ENCODE results near the gene NFIA. TPM values are rescaled to one million over a fixed set of nuclear protein-coding genes. Genes with fewer than 3 reads are reported as not detected.
A peak's percentile ranks its signal among the peaks of the same experiment; 100 is the strongest.

NFIA gene
- total RNA-seq, 4 donors from 2014 or later = 27.9 to 79.9 (median 36.7) TPM

DNA sequence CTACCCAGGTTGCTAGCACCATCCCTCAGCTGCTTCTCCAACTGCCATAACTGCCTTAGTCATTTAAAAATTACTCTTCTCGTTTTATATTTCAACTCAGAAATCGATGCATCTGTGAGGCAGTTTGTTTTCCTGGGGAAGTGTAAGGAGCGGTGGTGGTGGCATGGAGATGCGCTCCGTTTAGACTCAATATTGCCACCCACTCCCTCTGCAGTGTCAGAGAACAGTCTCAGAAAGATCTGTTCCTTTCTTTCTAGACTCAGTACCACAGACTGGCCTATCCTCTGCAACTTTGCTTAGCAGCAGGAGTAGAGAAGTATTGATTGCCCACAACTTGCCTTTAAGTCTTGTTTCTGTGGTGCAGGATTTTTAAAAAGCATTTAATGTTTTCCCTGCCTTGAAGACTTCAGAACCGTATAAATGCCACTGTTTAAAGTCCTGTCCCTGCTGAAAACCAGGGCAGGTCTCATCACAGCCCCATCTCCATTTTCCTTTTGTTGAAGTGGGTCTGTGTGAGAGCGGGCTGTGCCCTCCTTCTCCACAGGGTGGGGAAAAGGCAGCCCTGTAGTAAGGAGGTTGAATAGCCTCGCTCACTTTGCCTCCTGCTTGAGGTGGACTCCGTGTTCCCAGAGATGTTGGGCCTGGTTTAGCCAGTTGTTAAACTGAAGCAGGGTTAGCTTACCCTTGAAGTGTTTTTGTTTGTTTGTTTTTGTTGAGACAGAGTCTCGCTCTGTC lies 105.2 kb downstream of the NFIA start:
- H3K27me3 ChIP-seq = no peaks in the 10 kb centered on the region
- DNase-seq = no peak
- H3K27ac ChIP-seq = peak overlapping the region in 3 of 4 donors; percentile 36 to 65 (median 46)
- no peak for TF ChIP-seq POLR2A (IDR thresholded peaks at IDR 0.05)
- no peaks in the 10 kb centered on the region for H3K9me3 ChIP-seq
- intact Hi-C loops (cut with DNase I) = no loop called here
- peaks cover 22 to 80% (median 39%) of the 10 kb centered on the region in 3 donors for H3K4me1 ChIP-seq
- H3K36me3 ChIP-seq = no peaks in the 10 kb centered on the region
- 82% methylated on average over 7 to 8 of the region's 10 CpGs for WGBS, 2 donors
- H3K4me3 ChIP-seq = no peak overlapping the region

DNA sequence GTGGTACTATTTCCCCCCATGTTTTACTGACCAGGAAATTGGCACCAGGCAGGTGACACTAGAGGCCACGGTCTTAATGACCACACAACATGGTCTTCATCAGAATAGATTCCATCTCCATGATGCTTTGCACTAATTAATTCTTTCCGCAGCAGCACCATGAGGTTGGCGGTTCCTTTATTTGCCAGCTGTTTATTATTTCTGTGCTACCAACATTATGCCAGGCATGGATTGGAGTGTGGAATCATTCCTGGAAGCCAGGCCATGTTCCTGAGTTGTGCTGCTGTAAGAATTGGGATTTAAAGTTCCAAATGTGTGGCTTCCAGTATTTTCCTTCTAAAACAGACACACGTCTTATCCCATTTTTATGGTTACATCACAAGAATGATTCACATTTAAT lies 107.8 kb downstream of the NFIA start:
- no peak overlapping the region for H3K4me3 ChIP-seq
- peaks cover 4 to 66% (median 21%) of the 10 kb centered on the region in 3 donors for H3K4me1 ChIP-seq
- DNase-seq = no peak
- intact Hi-C loops (cut with DNase I) = no loop called here
- H3K27me3 ChIP-seq = no peaks in the 10 kb centered on the region
- no peaks in the 10 kb centered on the region for H3K9me3 ChIP-seq
- no peaks in the 10 kb centered on the region for H3K36me3 ChIP-seq
- no peak for TF ChIP-seq POLR2A (IDR thresholded peaks at IDR 0.05)
- WGBS, 2 donors = 82 to 83% methylated on average over 4 of the region's 4 CpGs
- H3K27ac ChIP-seq = peak overlapping the region in 1 of 4 donors; percentile 37

DNA sequence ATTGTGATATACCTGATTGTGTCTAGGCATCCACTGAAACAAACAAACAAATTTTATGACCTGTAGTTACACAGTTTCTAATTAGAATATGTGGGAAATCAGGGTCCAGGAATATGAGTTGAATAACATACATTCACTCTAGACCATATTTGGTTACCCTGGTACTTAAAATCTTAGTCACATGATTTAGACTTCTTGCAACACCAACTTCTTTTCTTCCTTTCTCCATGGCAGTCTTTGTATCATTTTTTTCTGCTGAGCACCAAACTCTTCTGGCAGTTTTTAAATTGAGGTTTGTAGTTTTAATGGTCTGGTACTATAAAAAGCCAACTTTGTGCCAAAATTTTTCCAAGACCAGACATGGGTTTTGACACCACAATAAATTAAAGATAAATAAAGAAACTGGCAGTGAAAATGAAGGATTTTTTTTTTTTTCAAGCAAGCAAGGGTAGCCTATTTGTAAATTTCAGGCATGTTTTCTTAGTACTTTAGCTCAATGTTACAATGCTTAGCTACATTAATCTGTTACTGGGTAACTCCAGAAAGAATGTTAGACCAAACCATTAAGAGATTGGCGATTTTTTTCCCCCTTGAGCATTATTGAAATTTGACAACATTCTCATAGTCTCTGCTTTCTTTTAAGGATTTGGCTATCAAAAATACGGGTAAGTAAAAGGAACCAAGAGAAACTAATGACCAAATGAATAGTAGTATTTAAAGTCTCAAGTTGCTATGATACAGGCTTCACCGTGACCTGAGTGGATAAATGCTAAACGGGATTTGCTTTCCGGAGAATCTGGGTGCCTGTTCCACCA lies 108.5 kb downstream of the NFIA start:
- H3K36me3 ChIP-seq = no peaks in the 10 kb centered on the region
- no peaks in the 10 kb centered on the region for H3K27me3 ChIP-seq
- WGBS, 2 donors = 66 to 72% methylated on average over 5 of the region's 5 CpGs
- TF ChIP-seq POLR2A (IDR thresholded peaks at IDR 0.05) = no peak
- TF ChIP-seq, protein P1, sequence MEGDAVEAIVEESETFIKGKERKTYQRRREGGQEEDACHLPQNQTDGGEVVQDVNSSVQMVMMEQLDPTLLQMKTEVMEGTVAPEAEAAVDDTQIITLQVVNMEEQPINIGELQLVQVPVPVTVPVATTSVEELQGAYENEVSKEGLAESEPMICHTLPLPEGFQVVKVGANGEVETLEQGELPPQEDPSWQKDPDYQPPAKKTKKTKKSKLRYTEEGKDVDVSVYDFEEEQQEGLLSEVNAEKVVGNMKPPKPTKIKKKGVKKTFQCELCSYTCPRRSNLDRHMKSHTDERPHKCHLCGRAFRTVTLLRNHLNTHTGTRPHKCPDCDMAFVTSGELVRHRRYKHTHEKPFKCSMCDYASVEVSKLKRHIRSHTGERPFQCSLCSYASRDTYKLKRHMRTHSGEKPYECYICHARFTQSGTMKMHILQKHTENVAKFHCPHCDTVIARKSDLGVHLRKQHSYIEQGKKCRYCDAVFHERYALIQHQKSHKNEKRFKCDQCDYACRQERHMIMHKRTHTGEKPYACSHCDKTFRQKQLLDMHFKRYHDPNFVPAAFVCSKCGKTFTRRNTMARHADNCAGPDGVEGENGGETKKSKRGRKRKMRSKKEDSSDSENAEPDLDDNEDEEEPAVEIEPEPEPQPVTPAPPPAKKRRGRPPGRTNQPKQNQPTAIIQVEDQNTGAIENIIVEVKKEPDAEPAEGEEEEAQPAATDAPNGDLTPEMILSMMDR (IDR thresholded peaks at IDR 0.05) = no peak
- intact Hi-C loops (cut with DNase I) = no loop called here
- H3K9me3 ChIP-seq = no peaks in the 10 kb centered on the region
- peak overlapping the region in 2 of 4 donors; percentile 35 to 37 for H3K27ac ChIP-seq
- H3K4me3 ChIP-seq = no peak overlapping the region
- peaks cover 0 to 61% (median 14%) of the 10 kb centered on the region in 3 donors for H3K4me1 ChIP-seq
- DNase-seq = no peak

DNA sequence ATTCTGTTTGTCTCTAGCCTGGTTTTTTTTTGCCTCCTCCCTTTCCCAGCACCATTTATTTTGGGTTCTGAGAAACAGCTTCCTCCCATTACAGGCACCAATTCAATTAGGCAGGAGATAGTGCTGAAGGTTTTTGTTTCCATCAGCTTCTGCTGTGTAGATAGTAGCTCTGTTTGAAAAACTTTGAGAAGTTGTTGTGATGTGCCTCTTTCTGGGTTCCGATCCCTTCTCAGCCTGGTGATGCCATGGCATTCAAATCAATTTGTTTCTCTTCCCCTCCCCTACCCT lies 109.0 kb downstream of the NFIA start:
- Histone ChIP-seq H3K4me3 (no peak overlapping the region), H3K4me1 (peaks cover 0 to 55% (median 8%) of the 10 kb centered on the region in 3 donors), H3K9me3 (no peaks in the 10 kb centered on the region), H3K27me3 (no peaks in the 10 kb centered on the region), H3K36me3 (no peaks in the 10 kb centered on the region), H3K27ac (peak overlapping the region in 2 of 4 donors; percentile 35 to 37)
- 95 to 100% methylated on average over 1 of the region's 1 CpG for WGBS, 2 donors
- DNase-seq = no peak
- no peak for TF ChIP-seq POLR2A (IDR thresholded peaks at IDR 0.05)
- intact Hi-C loops (cut with DNase I) = no loop called here

DNA sequence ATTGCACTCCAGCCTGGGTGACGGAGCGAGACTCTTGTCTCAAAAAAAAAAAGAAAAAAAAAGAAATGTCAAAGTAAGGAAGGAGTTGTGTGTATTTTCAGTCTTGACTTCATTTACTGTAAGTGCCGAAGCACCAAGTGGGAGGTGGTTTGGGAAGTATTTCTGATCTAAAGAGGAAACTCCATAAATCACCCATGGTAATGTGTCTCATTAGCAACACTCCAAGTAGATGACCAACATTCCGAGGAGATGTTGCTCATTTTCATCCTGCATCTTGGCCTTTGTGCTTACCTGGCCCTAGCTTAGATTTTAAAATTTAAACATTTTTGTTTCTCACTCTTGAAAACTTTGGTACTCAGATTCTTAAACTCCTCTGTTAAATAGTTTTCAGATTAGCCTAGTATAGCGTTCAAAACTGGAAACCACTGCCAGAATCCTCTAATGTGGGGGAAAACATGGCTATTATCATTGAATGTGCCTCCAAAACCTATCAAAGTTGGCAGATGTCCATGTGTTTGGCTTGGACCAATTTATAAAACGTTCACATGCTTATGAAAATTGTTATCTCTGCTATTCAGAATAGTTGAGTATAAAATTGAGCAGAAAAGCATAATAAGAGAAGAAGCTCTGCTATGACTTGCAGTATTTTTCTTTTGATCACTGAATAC lies 110.4 kb downstream of the NFIA start:
- H3K27ac ChIP-seq = peak overlapping the region in 1 of 4 donors; percentile 7
- intact Hi-C loops (cut with DNase I) = no loop called here

DNA sequence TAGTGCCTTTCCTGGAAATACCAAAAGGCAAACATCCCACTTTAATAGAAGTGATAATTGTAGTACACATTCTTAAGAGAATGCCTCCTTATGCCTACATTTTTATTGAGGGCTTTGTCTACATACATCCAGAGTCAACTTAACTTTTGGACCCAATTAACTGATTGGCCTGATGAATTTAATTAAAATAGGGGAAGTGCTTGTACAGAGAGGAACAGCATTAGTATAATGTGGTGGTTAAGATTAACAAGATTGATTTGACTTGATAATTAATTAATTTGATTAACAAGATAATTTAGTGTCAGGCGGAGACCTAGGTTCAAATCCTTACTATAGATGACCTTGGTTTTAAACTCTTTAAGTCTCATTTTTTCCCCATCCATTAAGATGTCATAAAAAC lies 111.4 kb downstream of the NFIA start:
- Histone ChIP-seq H3K4me1 (peaks cover 0 to 41% (median 0%) of the 10 kb centered on the region in 3 donors), H3K9me3 (no peaks in the 10 kb centered on the region), H3K36me3 (no peaks in the 10 kb centered on the region), H3K27ac (no peak overlapping the region), H3K4me3 (no peak overlapping the region), H3K27me3 (no peaks in the 10 kb centered on the region)
- WGBS, 2 donors = 71 to 95% methylated on average over 1 of the region's 1 CpG
- no peak for DNase-seq
- no peak for TF ChIP-seq POLR2A (IDR thresholded peaks at IDR 0.05)
- TF ChIP-seq, protein P1 (IDR thresholded peaks at IDR 0.05) = no peak
- intact Hi-C loops (cut with DNase I) = no loop called here

More for the DNA sequence above, 110.4 kb downstream of the NFIA start:
- H3K27me3 ChIP-seq = no peaks in the 10 kb centered on the region
- TF ChIP-seq, protein P1 (IDR thresholded peaks at IDR 0.05) = no peak
- no peak for TF ChIP-seq POLR2A (IDR thresholded peaks at IDR 0.05)
- H3K36me3 ChIP-seq = no peaks in the 10 kb centered on the region
- H3K4me3 ChIP-seq = no peak overlapping the region
- H3K9me3 ChIP-seq = no peaks in the 10 kb centered on the region
- DNase-seq = no peak
- H3K4me1 ChIP-seq = peaks cover 0 to 41% (median 0%) of the 10 kb centered on the region in 3 donors
- WGBS, 2 donors = 61 to 70% methylated on average over 6 of the region's 6 CpGs

Data from esophagus squamous epithelium (tissue), 5 donors.